RWPE2 (cell line): ENCODE results near the gene RFLNA.

Experiments
- ATAC-seq: fragments of 200-7000 bp; cut with Tn5 transposase; 3 replicates; pipeline ENCODE4 v1.9.1; 2021; ENCODE audit warnings: low read depth
- DNase-seq: peaks from one replicate; pipeline ENCODE4 v3.0.0-alpha.2; 2020; ENCODE audit warnings: low spot score
- H3K27ac ChIP-seq: fragments of 450-650 bp; 2 replicates; pipeline ENCODE4 v1.5.1; 2017; ENCODE audit warnings: mild to moderate bottlenecking; ENCODE audit not compliant: poor library complexity, severe bottlenecking
- H3K27me3 ChIP-seq: fragments of 250-450 bp; sonication (Bioruptor Pico); 2 replicates; pipeline ENCODE4 v1.5.1; 2021; ENCODE audit warnings: mild to moderate bottlenecking, moderate library complexity; ENCODE audit not compliant: insufficient read depth, poor library complexity, severe bottlenecking
- H3K36me3 ChIP-seq: fragments of 250-450 bp; sonication (Bioruptor Pico); 2 replicates; pipeline ENCODE4 v1.5.1; 2020; ENCODE audit warnings: low read depth, mild to moderate bottlenecking, moderate library complexity
- H3K4me1 ChIP-seq: fragments of 250-450 bp; sonication (Bioruptor Pico); 2 replicates; pipeline ENCODE4 v1.5.1; 2021; ENCODE audit warnings: mild to moderate bottlenecking, moderate library complexity; ENCODE audit not compliant: insufficient read depth, poor library complexity, severe bottlenecking
- H3K4me3 ChIP-seq: fragments of 250-450 bp; sonication (Bioruptor Pico); 2 replicates; pipeline ENCODE4 v1.5.1; 2021; ENCODE audit warnings: mild to moderate bottlenecking, moderate library complexity; ENCODE audit not compliant: severe bottlenecking
- H3K9me3 ChIP-seq: fragments of 250-450 bp; sonication (Bioruptor Pico); 2 replicates; pipeline ENCODE4 v1.5.1; 2021; ENCODE audit warnings: mild to moderate bottlenecking, moderate library complexity; ENCODE audit not compliant: severe bottlenecking
- CTCF ChIP-seq: fragments of 450-650 bp; IDR thresholded peaks from one replicate; pipeline ENCODE4 v1.5.1; 2017; ENCODE audit warnings: mild to moderate bottlenecking, moderate library complexity; ENCODE audit not compliant: poor library complexity, severe bottlenecking

RFLNA gene

GRCh38 chr12:124277394-124278241 is 17.3 kb upstream of the RFLNA start:
- Histone ChIP-seq H3K27ac (no peak overlapping the region), H3K4me1 (peaks cover 9% of the 10 kb centered on the region), H3K4me3 (no peak overlapping the region), H3K9me3 (no peaks in the 10 kb centered on the region), H3K27me3 (peaks cover 36% of the 10 kb centered on the region), H3K36me3 (no peaks in the 10 kb centered on the region)
- 0 out of 3 replicates have a peak, but pooled peaks have one; percentile 17 for ATAC-seq
- DNase-seq: no peak
- no peak for TF ChIP-seq CTCF

DNA sequence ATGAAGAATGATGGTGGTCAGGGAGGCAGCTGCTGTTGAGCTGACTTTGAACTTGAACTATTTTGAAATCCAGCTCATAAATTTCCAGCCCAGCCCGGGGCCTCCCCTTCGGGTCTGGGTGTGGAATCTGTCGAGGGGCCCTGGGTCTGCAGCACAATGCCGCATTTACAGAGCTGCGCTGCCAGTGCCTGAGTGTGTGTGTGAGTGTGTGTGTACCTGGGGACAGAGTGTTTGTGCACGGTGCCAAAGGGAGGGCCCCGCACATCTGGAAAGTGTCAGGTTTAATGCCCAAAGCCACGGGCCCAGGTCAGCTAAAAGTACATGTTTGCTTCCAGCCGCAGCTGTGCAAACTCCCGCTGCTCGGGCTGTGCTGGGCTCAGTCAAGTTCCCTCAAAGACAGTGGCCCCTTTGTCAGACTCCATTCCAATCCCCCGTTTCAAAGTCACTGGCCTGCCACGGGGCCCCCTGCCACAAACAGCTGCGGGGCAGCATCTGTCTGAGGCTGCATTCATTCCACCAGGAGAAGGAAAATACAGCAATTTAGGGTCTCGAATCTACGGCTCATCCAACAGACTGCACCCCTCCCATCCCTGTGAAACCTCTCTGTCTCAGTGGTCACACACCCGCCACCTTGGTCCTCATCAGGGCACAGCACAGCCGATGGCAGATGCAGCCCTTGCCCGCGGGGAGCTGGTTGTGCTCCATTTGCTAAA is 16.3 kb upstream of the RFLNA start:
- Histone ChIP-seq H3K27ac (no peak overlapping the region), H3K9me3 (no peaks in the 10 kb centered on the region), H3K4me1 (peaks cover 5% of the 10 kb centered on the region), H3K36me3 (no peaks in the 10 kb centered on the region), H3K4me3 (no peak overlapping the region), H3K27me3 (peaks cover 36% of the 10 kb centered on the region)
- no peak for TF ChIP-seq CTCF
- no peak for DNase-seq
- no peak for ATAC-seq

GRCh38 chr12:124279315-124279714 is 15.6 kb upstream of the RFLNA start:
- H3K27ac ChIP-seq: no peak overlapping the region
- no peak overlapping the region for H3K4me3 ChIP-seq
- no peak for TF ChIP-seq CTCF
- ATAC-seq (no peak; the same call in 2 of the 3 replicates), DNase-seq (no peak)
- peaks cover 36% of the 10 kb centered on the region for H3K27me3 ChIP-seq
- H3K36me3 ChIP-seq: no peaks in the 10 kb centered on the region
- no peaks in the 10 kb centered on the region for H3K4me1 ChIP-seq
- H3K9me3 ChIP-seq: no peaks in the 10 kb centered on the region

DNA sequence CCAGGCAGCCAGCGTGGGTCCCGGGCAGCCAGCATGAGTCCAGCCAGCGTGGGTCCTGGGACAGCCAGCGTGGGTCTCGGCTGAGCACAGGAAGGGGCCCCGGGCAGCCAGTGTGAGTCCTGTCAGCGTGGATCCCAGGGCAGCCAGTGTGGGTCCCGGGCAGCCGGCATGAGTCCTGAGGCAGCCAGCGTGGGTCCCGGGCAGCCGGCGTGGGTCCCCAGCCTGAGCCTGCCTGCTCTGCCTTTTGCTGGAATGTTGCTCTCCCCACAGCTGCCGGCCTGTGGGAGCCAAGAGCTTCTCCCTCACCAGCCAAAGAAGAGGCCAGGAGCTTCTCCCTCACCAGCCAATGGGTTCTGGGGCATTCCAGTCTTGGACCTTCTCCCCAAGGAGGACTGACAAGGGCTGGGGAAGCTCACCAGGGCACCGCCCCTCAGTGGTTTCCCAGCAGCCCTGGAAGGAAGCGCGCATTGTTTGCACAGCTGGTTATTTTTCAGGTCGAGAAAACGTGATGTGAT is 15.0 kb upstream of the RFLNA start:
- peaks cover 36% of the 10 kb centered on the region for H3K27me3 ChIP-seq
- H3K4me3 ChIP-seq: no peak overlapping the region
- no peak for TF ChIP-seq CTCF
- ATAC-seq (peak; percentile 46), DNase-seq (no peak)
- no peaks in the 10 kb centered on the region for H3K9me3 ChIP-seq
- H3K4me1 ChIP-seq: no peaks in the 10 kb centered on the region
- H3K36me3 ChIP-seq: no peaks in the 10 kb centered on the region
- H3K27ac ChIP-seq: no peak overlapping the region
